Measurements from ENCODE around the gene GARS1. TPM values are rescaled to one million over a fixed set of nuclear protein-coding genes. Genes with fewer than 3 reads are reported as not detected.
A peak's percentile ranks its signal among the peaks of the same experiment; 100 is the strongest.

The GARS1 gene
- total RNA-seq, 2 experiments from 2014 or later = 178 to 375 TPM

GRCh38 chr7:30630986-30631385 lies 36.3 kb downstream of the GARS1 start:
- BruUV-seq (replicated peaks) = no TSS peak
- Histone ChIP-seq H3K4me3 (ENCODE audit: low read depth, low read length, poor library complexity, severe bottlenecking) (no peak overlapping the region), H3K4me1 (ENCODE audit: insufficient read depth, low read length, poor library complexity, severe bottlenecking) (peaks cover 17% of the 10 kb centered on the region), H3K36me3 (ENCODE audit: insufficient read depth, low read length) (peaks cover 100% of the 10 kb centered on the region), H3K9me3 (ENCODE audit: low read length) (peaks cover 4% of the 10 kb centered on the region; the same call in 1 of the 2 replicates), H4K20me1 (ENCODE audit: insufficient read depth, low read length) (0 out of 2 replicates have a peak, but pooled peaks cover 3% of the 10 kb centered on the region), H3K4me2 (ENCODE audit: low read length) (0 out of 2 replicates have a peak overlapping the region, but pooled peaks have one; percentile 1), H2AFZ (ENCODE audit: low read length) (no peak overlapping the region), H3K27ac (ENCODE audit: low read depth, low read length, poor library complexity, severe bottlenecking) (peak overlapping the region; percentile 60), H3K79me2 (ENCODE audit: insufficient read depth, low read depth, low read length) (peaks cover 5% of the 10 kb centered on the region; the same call in 1 of the 2 replicates), H3K9me2 (ENCODE audit: insufficient read depth, low read length) (no peaks in the 10 kb centered on the region)
- TF ChIP-seq, protein P1, sequence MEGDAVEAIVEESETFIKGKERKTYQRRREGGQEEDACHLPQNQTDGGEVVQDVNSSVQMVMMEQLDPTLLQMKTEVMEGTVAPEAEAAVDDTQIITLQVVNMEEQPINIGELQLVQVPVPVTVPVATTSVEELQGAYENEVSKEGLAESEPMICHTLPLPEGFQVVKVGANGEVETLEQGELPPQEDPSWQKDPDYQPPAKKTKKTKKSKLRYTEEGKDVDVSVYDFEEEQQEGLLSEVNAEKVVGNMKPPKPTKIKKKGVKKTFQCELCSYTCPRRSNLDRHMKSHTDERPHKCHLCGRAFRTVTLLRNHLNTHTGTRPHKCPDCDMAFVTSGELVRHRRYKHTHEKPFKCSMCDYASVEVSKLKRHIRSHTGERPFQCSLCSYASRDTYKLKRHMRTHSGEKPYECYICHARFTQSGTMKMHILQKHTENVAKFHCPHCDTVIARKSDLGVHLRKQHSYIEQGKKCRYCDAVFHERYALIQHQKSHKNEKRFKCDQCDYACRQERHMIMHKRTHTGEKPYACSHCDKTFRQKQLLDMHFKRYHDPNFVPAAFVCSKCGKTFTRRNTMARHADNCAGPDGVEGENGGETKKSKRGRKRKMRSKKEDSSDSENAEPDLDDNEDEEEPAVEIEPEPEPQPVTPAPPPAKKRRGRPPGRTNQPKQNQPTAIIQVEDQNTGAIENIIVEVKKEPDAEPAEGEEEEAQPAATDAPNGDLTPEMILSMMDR (conservative IDR thresholded peaks at IDR 0.05; ENCODE audit: low read length) = no peak
- no peak for TF ChIP-seq EZH2phosphoT487 (IDR thresholded peaks at IDR 0.05; ENCODE audit: borderline replicate concordance, low read depth, low read length)
- DNase-seq (ENCODE audit: low spot score) = peak; percentile 51
- intact Hi-C loops (cut with micrococcal nuclease; ENCODE audit: unreplicated experiment) = loop anchor here (1.0 to 10.0 kb wide), 2 partner anchors 35 to 114 kb away; no protein-coding TSS in a partner anchor
- CTCF ChIA-PET (ENCODE audit: unreplicated experiment) = no interaction called here
- POLR2A ChIA-PET = interaction anchor here (1.0 to 1.8 kb wide), 2 partner anchors 11 to 17 kb away, joined by 5 to 7 read pairs; no protein-coding TSS in a partner anchor

- Histone ChIP-seq H4K20me1 (ENCODE audit: insufficient read depth, low read length) (0 out of 2 replicates have a peak, but pooled peaks cover 3% of the 10 kb centered on the region), H3K9me3 (ENCODE audit: low read length) (peaks cover 8% of the 10 kb centered on the region; the same call in 1 of the 2 replicates), H3K36me3 (ENCODE audit: insufficient read depth, low read length) (peaks cover 83% of the 10 kb centered on the region), H3K79me2 (ENCODE audit: insufficient read depth, low read depth, low read length) (peaks cover 5% of the 10 kb centered on the region; the same call in 1 of the 2 replicates), H3K4me2 (ENCODE audit: low read length) (no peak overlapping the region), H3K27ac (ENCODE audit: low read depth, low read length, poor library complexity, severe bottlenecking) (no peak overlapping the region), H3K4me3 (ENCODE audit: low read depth, low read length, poor library complexity, severe bottlenecking) (no peak overlapping the region), H3K9me2 (ENCODE audit: insufficient read depth, low read length) (no peaks in the 10 kb centered on the region), H2AFZ (ENCODE audit: low read length) (no peak overlapping the region), H3K4me1 (ENCODE audit: insufficient read depth, low read length, poor library complexity, severe bottlenecking) (peaks cover 17% of the 10 kb centered on the region)
- TF ChIP-seq EZH2phosphoT487 (IDR thresholded peaks at IDR 0.05; ENCODE audit: borderline replicate concordance, low read depth, low read length) = no peak
- TF ChIP-seq, protein P1 (conservative IDR thresholded peaks at IDR 0.05; ENCODE audit: low read length) = no peak
- ChIA-PET POLR2A (interaction anchor here (0.7 to 1.0 kb wide), 2 partner anchors 13 to 24 kb away, joined by 3 read pairs; no protein-coding TSS in a partner anchor), CTCF (ENCODE audit: unreplicated experiment) (interaction anchor here (0.6 kb wide), 1 partner anchor 53 kb away, joined by 3 read pairs; no protein-coding TSS in a partner anchor)
- DNase-seq (ENCODE audit: low spot score) = no peak
- intact Hi-C loops (cut with micrococcal nuclease; ENCODE audit: unreplicated experiment) = loop anchor here (10.0 kb wide), 1 partner anchor 112 kb away; no protein-coding TSS in a partner anchor
- no TSS peak for BruUV-seq (replicated peaks)
Measured at GRCh38 chr7:30633223-30633622, 38.5 kb downstream of the GARS1 start.

DNA sequence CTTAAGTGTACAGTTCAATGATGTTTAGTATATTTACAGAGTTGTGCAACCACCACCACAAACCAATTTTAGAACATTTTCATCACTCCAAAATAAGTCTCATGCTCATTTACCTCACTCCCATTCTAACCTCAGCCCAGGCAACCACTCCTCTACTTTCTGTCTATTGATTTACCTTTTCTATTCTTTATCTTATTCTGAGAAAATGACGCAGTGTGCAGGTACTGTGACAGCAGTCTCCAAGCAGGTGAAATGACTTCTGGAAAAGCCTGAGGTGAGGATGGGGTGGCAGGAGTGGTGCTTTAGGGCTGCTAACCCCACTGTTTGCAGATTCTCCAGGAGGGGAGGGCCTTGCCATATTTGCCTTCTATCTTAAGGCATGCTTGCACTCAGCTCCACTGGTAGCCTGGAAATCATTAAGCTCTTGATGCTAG lies 39.5 kb downstream of the GARS1 start:
- POLR2A ChIA-PET = interaction anchor here (0.5 to 1.0 kb wide), 4 partner anchors 11 to 110 kb away, joined by 3 to 4 read pairs (median 3); no protein-coding TSS in a partner anchor
- CTCF ChIA-PET (ENCODE audit: unreplicated experiment) = no interaction called here

More for the DNA sequence above, 39.5 kb downstream of the GARS1 start:
- Histone ChIP-seq H3K4me3 (ENCODE audit: low read depth, low read length, poor library complexity, severe bottlenecking) (no peak overlapping the region), H2AFZ (ENCODE audit: low read length) (no peak overlapping the region), H3K4me2 (ENCODE audit: low read length) (no peak overlapping the region), H3K27ac (ENCODE audit: low read depth, low read length, poor library complexity, severe bottlenecking) (no peak overlapping the region), H3K79me2 (ENCODE audit: insufficient read depth, low read depth, low read length) (peaks cover 5% of the 10 kb centered on the region; the same call in 1 of the 2 replicates), H3K36me3 (ENCODE audit: insufficient read depth, low read length) (peaks cover 73% of the 10 kb centered on the region), H3K9me2 (ENCODE audit: insufficient read depth, low read length) (no peaks in the 10 kb centered on the region), H3K4me1 (ENCODE audit: insufficient read depth, low read length, poor library complexity, severe bottlenecking) (peaks cover 17% of the 10 kb centered on the region), H3K9me3 (ENCODE audit: low read length) (peaks cover 8% of the 10 kb centered on the region; the same call in 1 of the 2 replicates), H4K20me1 (ENCODE audit: insufficient read depth, low read length) (0 out of 2 replicates have a peak, but pooled peaks cover 2% of the 10 kb centered on the region)
- TF ChIP-seq, protein P1 (conservative IDR thresholded peaks at IDR 0.05; ENCODE audit: low read length) = no peak
- no peak for TF ChIP-seq EZH2phosphoT487 (IDR thresholded peaks at IDR 0.05; ENCODE audit: borderline replicate concordance, low read depth, low read length)
- intact Hi-C loops (cut with micrococcal nuclease; ENCODE audit: unreplicated experiment) = loop anchor here (10.0 kb wide), 1 partner anchor 111 kb away; no protein-coding TSS in a partner anchor
- no peak for DNase-seq (ENCODE audit: low spot score)
- BruUV-seq (replicated peaks) = no TSS peak
